ENCODE data around the gene KIZ. TPM values are rescaled to one million over a fixed set of nuclear protein-coding genes. Genes with fewer than 3 reads are reported as not detected.

The KIZ gene
- total RNA-seq, 1 experiment from 2014 or later, result 17.6 TPM

DNA sequence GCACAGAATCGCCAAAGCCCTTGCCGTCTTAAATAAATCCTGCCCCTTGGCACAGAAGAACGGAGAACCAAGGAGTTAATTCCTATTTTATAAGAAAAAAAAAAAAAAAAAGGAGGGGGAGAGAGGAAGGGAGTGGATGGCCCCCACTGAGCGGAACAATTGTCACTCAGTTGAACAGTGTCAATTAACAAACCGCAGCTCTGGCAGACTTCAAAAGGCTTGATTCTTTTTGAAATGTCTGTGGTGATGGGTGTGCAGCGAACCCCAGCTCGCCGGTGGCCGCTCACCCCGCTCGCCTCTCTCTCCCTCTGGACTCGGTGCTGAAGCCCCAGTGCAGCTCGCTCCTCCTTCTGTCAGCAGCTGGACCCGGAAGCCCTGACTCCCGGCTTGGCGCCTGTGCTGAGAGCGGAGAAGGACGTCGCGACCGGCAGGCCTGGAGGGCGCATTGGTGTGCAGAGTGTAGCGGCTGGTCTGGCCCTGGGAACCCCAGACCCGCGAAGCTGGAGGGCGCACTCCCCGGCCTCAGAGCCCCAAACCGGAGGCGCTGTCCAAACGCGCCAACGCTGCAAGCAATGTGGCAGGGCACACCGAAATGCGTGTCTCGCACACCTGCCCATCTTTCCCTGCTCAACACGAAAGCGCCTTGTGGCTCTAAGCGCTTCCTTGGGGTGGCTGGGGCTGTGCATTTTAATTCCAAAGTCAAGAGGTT is 23.1 kb upstream of the KIZ start:
- no peak for ATAC-seq
- POLR2A ChIA-PET, result no interaction called here
- CTCF ChIA-PET, result no interaction called here

More for the DNA sequence above, 23.1 kb upstream of the KIZ start:
- Histone ChIP-seq H3K4me2 (ENCODE audit: low read length) (no peak overlapping the region), H2AFZ (ENCODE audit: low read depth, low read length, poor library complexity, severe bottlenecking) (no peak overlapping the region), H3K9me2 (ENCODE audit: insufficient read depth) (no peaks in the 10 kb centered on the region), H3K27me3 (ENCODE audit: insufficient read depth, low read length) (no peaks in the 10 kb centered on the region), H3K27ac (ENCODE audit: low read depth, low read length) (no peak overlapping the region), H3K9me3 (ENCODE audit: control insufficient read depth in 1 of 2, insufficient read depth in 1 of 2, low read depth in 1 of 2, low read length in 2 of 2) (no peaks in the 10 kb centered on the region), H3K4me1 (ENCODE audit: control insufficient read depth in 1 of 2, insufficient read depth in 2 of 2, low read length in 2 of 2) (no peaks in the 10 kb centered on the region), H3K4me3 (replicated peaks in 1 of 2; ENCODE audit: low read depth in 1 of 2, low read length in 2 of 2) (no peak overlapping the region), H3K79me2 (ENCODE audit: insufficient read depth, low read length) (no peaks in the 10 kb centered on the region), H4K20me1 (ENCODE audit: insufficient read depth) (no peaks in the 10 kb centered on the region), H3K9ac (ENCODE audit: low read length) (no peak overlapping the region), H3K36me3 (ENCODE audit: control insufficient read depth in 1 of 2, insufficient read depth in 2 of 2, low read length in 2 of 2) (no peaks in the 10 kb centered on the region)
- no peak for DNase-seq (ENCODE audit: low read depth, low spot score)
- RAD21 ChIA-PET (ENCODE audit: low non-redundant PET in 1 of 2, low total read pairs in 2 of 2, uncharacterized antibody in 2 of 2, unreplicated experiment in 2 of 2), result no interaction called here
- intact Hi-C loops (cut with micrococcal nuclease), result no loop called here
- TF ChIP-seq EGR1 (IDR thresholded peaks at IDR 0.05; ENCODE audit: low read depth) (no peak), SP1 (IDR thresholded peaks at IDR 0.05; ENCODE audit: low read depth) (no peak), ELF1 (IDR thresholded peaks at IDR 0.05; ENCODE audit: borderline replicate concordance, low read depth) (no peak), TCF7L2 (IDR thresholded peaks at IDR 0.05; ENCODE audit: borderline replicate concordance, extremely low read depth, insufficient read depth, insufficient read length) (no peak), FOSL1 (IDR thresholded peaks at IDR 0.05; ENCODE audit: low read depth) (no peak), JUND (IDR thresholded peaks at IDR 0.05) (no peak), SRF (IDR thresholded peaks at IDR 0.05; ENCODE audit: low read depth) (no peak), CEBPB (IDR thresholded peaks at IDR 0.05; ENCODE audit: low read depth) (no peak), ZNF274 (IDR thresholded peaks at IDR 0.05; ENCODE audit: low read depth, low read length) (no peak), REST (IDR thresholded peaks at IDR 0.05; ENCODE audit: low read depth) (no peak), EZH2 (IDR thresholded peaks at IDR 0.05) (no peak), YY1 (IDR thresholded peaks at IDR 0.05; ENCODE audit: extremely low read depth, insufficient replicate concordance, low read depth, low read length) (no peak)
- TF ChIP-seq, protein P1, sequence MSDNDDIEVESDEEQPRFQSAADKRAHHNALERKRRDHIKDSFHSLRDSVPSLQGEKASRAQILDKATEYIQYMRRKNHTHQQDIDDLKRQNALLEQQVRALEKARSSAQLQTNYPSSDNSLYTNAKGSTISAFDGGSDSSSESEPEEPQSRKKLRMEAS (IDR thresholded peaks at IDR 0.05), result no peak
- TF ChIP-seq, protein P2, sequence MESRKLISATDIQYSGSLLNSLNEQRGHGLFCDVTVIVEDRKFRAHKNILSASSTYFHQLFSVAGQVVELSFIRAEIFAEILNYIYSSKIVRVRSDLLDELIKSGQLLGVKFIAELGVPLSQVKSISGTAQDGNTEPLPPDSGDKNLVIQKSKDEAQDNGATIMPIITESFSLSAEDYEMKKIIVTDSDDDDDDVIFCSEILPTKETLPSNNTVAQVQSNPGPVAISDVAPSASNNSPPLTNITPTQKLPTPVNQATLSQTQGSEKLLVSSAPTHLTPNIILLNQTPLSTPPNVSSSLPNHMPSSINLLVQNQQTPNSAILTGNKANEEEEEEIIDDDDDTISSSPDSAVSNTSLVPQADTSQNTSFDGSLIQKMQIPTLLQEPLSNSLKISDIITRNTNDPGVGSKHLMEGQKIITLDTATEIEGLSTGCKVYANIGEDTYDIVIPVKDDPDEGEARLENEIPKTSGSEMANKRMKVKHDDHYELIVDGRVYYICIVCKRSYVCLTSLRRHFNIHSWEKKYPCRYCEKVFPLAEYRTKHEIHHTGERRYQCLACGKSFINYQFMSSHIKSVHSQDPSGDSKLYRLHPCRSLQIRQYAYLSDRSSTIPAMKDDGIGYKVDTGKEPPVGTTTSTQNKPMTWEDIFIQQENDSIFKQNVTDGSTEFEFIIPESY (IDR thresholded peaks at IDR 0.05; ENCODE audit: extremely low read depth, insufficient replicate concordance, low read length), result no peak
- TF ChIP-seq, protein P3, sequence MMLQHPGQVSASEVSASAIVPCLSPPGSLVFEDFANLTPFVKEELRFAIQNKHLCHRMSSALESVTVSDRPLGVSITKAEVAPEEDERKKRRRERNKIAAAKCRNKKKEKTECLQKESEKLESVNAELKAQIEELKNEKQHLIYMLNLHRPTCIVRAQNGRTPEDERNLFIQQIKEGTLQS (IDR thresholded peaks at IDR 0.05), result no peak
- no TSS peak for BruUV-seq (replicated peaks)
